Epithelial cell of esophagus (primary cell): ENCODE data around the gene MOB1A.

ENCODE experiments used
- DNase-seq: peaks from one replicate; pipeline ENCODE4 v3.0.0; 2010; ENCODE audit warnings: low read depth
- H3K4me3 ChIP-seq: 2 replicates; pipeline ENCODE4 v1.5.1; 2011; ENCODE audit warnings: mild to moderate bottlenecking, low read length, control low read depth
- CTCF ChIP-seq: IDR thresholded peaks from 2 replicates; pipeline ENCODE4 v1.5.1; 2011; ENCODE audit warnings: low read depth, mild to moderate bottlenecking, low read length, control low read depth, inconsistent platforms; ENCODE audit not compliant: insufficient read depth; ENCODE audit errors: missing control alignments

The MOB1A gene

GRCh38 chr2:74205596-74205995 is 26.9 kb upstream of the MOB1A start:
- no peak overlapping the region for H3K4me3 ChIP-seq
- TF ChIP-seq CTCF: no peak
- DNase-seq: peak; percentile 76

- H3K4me3 ChIP-seq: no peak overlapping the region
- TF ChIP-seq CTCF: no peak
- DNase-seq: no peak
Measured at GRCh38 chr2:74205113-74205512, 26.4 kb upstream of the MOB1A start.

GRCh38 chr2:74204436-74204835 is 25.8 kb upstream of the MOB1A start:
- TF ChIP-seq CTCF: no peak
- DNase-seq: no peak
- H3K4me3 ChIP-seq: no peak overlapping the region

- peak; percentile 26 for DNase-seq
- TF ChIP-seq CTCF: no peak
- no peak overlapping the region for H3K4me3 ChIP-seq
Measured at GRCh38 chr2:74201596-74201995, 22.9 kb upstream of the MOB1A start.

GRCh38 chr2:74201196-74201595 is 22.5 kb upstream of the MOB1A start:
- H3K4me3 ChIP-seq: no peak overlapping the region
- no peak for TF ChIP-seq CTCF
- no peak for DNase-seq

- peak overlapping the region; percentile 82 for H3K4me3 ChIP-seq
- TF ChIP-seq CTCF: no peak
- DNase-seq: no peak
Measured at GRCh38 chr2:74199871-74200305, 21.2 kb upstream of the MOB1A start.

- DNase-seq: no peak
- TF ChIP-seq CTCF: no peak
- H3K4me3 ChIP-seq: peak overlapping the region; percentile 82
Measured at GRCh38 chr2:74199275-74199701, 20.6 kb upstream of the MOB1A start.
